HG02588 (cell line): ENCODE data around the gene FUT2.
"Not testable (repeated sequence)": the region's sequence is repeated elsewhere in the genome, so short reads cannot be mapped to it uniquely, and the experiment has no call there.

Source experiments
- ATAC-seq: cut with Tn5 transposase; IDR thresholded peaks from one replicate; pipeline ENCODE4 v1.9.1; 2021; ENCODE audit warnings: mild to moderate bottlenecking, moderate library complexity; ENCODE audit not compliant: unreplicated experiment

The FUT2 gene

GRCh38 chr19:48670699-48671445, 24.9 kb upstream of the FUT2 start:
- no peak for ATAC-seq

GRCh38 chr19:48671446-48671995, 24.2 kb upstream of the FUT2 start:
- no peak for ATAC-seq

GRCh38 chr19:48672994-48673393, 22.8 kb upstream of the FUT2 start, which contains the start of gene NTN5:
NTN5 (minus strand) TSS chr19:48673017; CDS start chr19:48670986, 2,031 bp downstream.
- no peak for ATAC-seq

- no peak for ATAC-seq
Measured at GRCh38 chr19:48673436-48674100, 22.2 kb upstream of the FUT2 start.

GRCh38 chr19:48674216-48674809, 21.5 kb upstream of the FUT2 start:
- ATAC-seq, result no peak

GRCh38 chr19:48674921-48675824, 20.6 kb upstream of the FUT2 start:
- no peak for ATAC-seq

GRCh38 chr19:48676487-48676886, 19.3 kb upstream of the FUT2 start:
- no peak for ATAC-seq

GRCh38 chr19:48676887-48677286, 18.9 kb upstream of the FUT2 start:
- no peak for ATAC-seq

- no peak for ATAC-seq
Measured at GRCh38 chr19:48678201-48678600, 17.6 kb upstream of the FUT2 start.

- not testable (repeated sequence) for ATAC-seq
Measured at GRCh38 chr19:48680006-48680405, 15.8 kb upstream of the FUT2 start.

GRCh38 chr19:48680436-48681126, 15.2 kb upstream of the FUT2 start:
- no peak for ATAC-seq

- ATAC-seq, result no peak
Measured at GRCh38 chr19:48681127-48681470, 14.7 kb upstream of the FUT2 start.

- ATAC-seq, result no peak
Measured at GRCh38 chr19:48683349-48683748, 12.4 kb upstream of the FUT2 start.

GRCh38 chr19:48685583-48685982, 10.2 kb upstream of the FUT2 start:
- no peak for ATAC-seq

GRCh38 chr19:48686088-48686487, 9.7 kb upstream of the FUT2 start:
- ATAC-seq, result no peak

GRCh38 chr19:48686637-48687036, 9.1 kb upstream of the FUT2 start:
- ATAC-seq, result not testable (repeated sequence)

GRCh38 chr19:48687776-48688175, 8.0 kb upstream of the FUT2 start:
- no peak for ATAC-seq

GRCh38 chr19:48689449-48689848, 6.3 kb upstream of the FUT2 start:
- no peak for ATAC-seq

GRCh38 chr19:48693629-48694028, 2.1 kb upstream of the FUT2 start:
- ATAC-seq, result not testable (repeated sequence)

- ATAC-seq, result no peak
Measured at GRCh38 chr19:48696353-48697010, 711 bp downstream of the FUT2 start.
